K562 (cell line): ENCODE results near the gene ENDOD1. TPM values are rescaled to one million over a fixed set of nuclear protein-coding genes. Genes with fewer than 3 reads are reported as not detected.

Experiments
- ATAC-seq: fragments of 200-7000 bp; cut with Tn5 transposase; 3 replicates; pipeline ENCODE4 v1.9.1; 2020; ENCODE audit warnings: moderate library complexity
- BruUV-seq: library from RNA; stranded (reverse); fragments of 400-500 nt; replicated peaks from 2 replicates; lab custom pipeline; 2021; lab: Mats Ljungman, UMichigan
- CTCF ChIA-PET: fragments of 300-600 bp; formaldehyde crosslinking; extraction: SDS; loops from one replicate; lab custom pipeline; 2021; ENCODE audit warnings: low intra/inter-chr PET ratio; lab: Yijun Ruan, JAX
- POLR2A ChIA-PET: fragments of 300-600, 350-650 bp; sonication (Branson Sonifier 250); formaldehyde crosslinking; extraction: SDS; loops from one replicate; lab custom pipeline; 2021; ENCODE audit warnings: antibody characterized with exemption, inconsistent platforms; lab: Yijun Ruan, JAX
- DNase-seq, 4 experiments: peaks; one replicate each; pipeline versions ENCODE4 v3.0.0 to v3.0.0-alpha.2; 2011 to 2018; ENCODE audit warnings: low spot score in 3 of 4, mixed read lengths in 3 of 4; ENCODE audit errors: extremely low read depth in 1 of 4
- FAIRE-seq: peaks from 2 replicates; lab custom pipeline; 2011; peaks lifted over from hg19 to GRCh38; lab: Jason Lieb, UNC
- H2AFZ ChIP-seq: 2 replicates; pipeline ENCODE4 v1.6.0; 2011; ENCODE audit warnings: low read depth, low read length, control low read depth, inconsistent platforms
- H3K27ac ChIP-seq: fragments of 200-600 bp; 3 replicates; pipeline ENCODE4 v1.8.0; 2011; ENCODE audit warnings: low read depth, mild to moderate bottlenecking, control low read depth, inconsistent platforms, low read length, moderate library complexity, mixed read lengths; ENCODE audit errors: extremely low read depth
- H3K27me3 ChIP-seq, 2 experiments: fragments of 300-600 bp in 1 of 2; 2 replicates in 1 of 2; 3 replicates in 1 of 2; pipeline versions ENCODE4 v1.6.0 to v1.8.0; 2011; ENCODE audit warnings: inconsistent platforms in 2 of 2, low read length in 2 of 2, mild to moderate bottlenecking in 1 of 2, mixed read lengths in 1 of 2, moderate library complexity in 1 of 2; ENCODE audit not compliant: control insufficient read depth in 2 of 2, insufficient read depth in 2 of 2
- H3K36me3 ChIP-seq: fragments of 300-600 bp; 3 replicates; pipeline ENCODE4 v1.8.0; 2011; ENCODE audit warnings: mild to moderate bottlenecking, low read length, inconsistent platforms; ENCODE audit not compliant: control insufficient read depth, insufficient read depth
- H3K4me1 ChIP-seq, 2 experiments: fragments of 200-600 bp in 1 of 2; replicated peaks in 1 of 2; 2 replicates in 1 of 2; 3 replicates in 1 of 2; pipeline versions ENCODE4 v1.5.1 to v1.8.0; 2011; ENCODE audit warnings: inconsistent platforms in 2 of 2, low read length in 2 of 2, mild to moderate bottlenecking in 1 of 2, mixed read lengths in 1 of 2, moderate library complexity in 1 of 2; ENCODE audit not compliant: control insufficient read depth in 2 of 2, insufficient read depth in 2 of 2
- H3K4me2 ChIP-seq: 2 replicates; pipeline ENCODE4 v1.6.1; 2011; ENCODE audit warnings: low read length, control low read depth, inconsistent platforms, mixed read lengths; ENCODE audit not compliant: insufficient read depth
- H3K4me3 ChIP-seq: fragments of 200-600 bp; sonication (generic), shearing (Covaris generic); 2 replicates; pipeline ENCODE4 v1.5.1; 2016; ENCODE audit warnings: control low read depth, inconsistent platforms
- H3K79me2 ChIP-seq: fragments of 200-600 bp; 3 replicates; pipeline ENCODE4 v1.8.0; 2011; ENCODE audit warnings: low read length, inconsistent platforms; ENCODE audit not compliant: control insufficient read depth, insufficient read depth
- H3K9ac ChIP-seq, 2 experiments: 2 replicates each; pipeline versions ENCODE4 v1.6.0 to v1.6.1; 2011; ENCODE audit warnings: low read depth in 2 of 2, low read length in 2 of 2, control low read depth in 1 of 2, inconsistent platforms in 1 of 2, mild to moderate bottlenecking in 1 of 2, mixed read lengths in 1 of 2; ENCODE audit not compliant: insufficient read depth in 1 of 2
- H3K9me1 ChIP-seq: one replicate; pipeline ENCODE4 v1.6.0; 2011; ENCODE audit warnings: inconsistent platforms, mild to moderate bottlenecking, low read length, moderate library complexity; ENCODE audit not compliant: control insufficient read depth, insufficient read depth
- H3K9me3 ChIP-seq: replicated peaks from 2 replicates; pipeline ENCODE4 v1.5.1; 2011; ENCODE audit warnings: low read depth, low read length, inconsistent platforms; ENCODE audit not compliant: control insufficient read depth, insufficient read depth
- H4K20me1 ChIP-seq: replicated peaks from 2 replicates; pipeline ENCODE4 v1.6.1; 2011; ENCODE audit warnings: low read length, inconsistent platforms, mixed read lengths; ENCODE audit not compliant: control insufficient read depth, insufficient read depth
- GTF2F1 ChIP-seq: IDR thresholded peaks from 2 replicates; pipeline ENCODE4 v1.6.1; 2011; ENCODE audit warnings: low read depth, low read length, improper control_type of control experiment
- NELFE ChIP-seq: IDR thresholded peaks from 2 replicates; pipeline ENCODE4 v1.6.1; 2011; ENCODE audit warnings: mild to moderate bottlenecking; ENCODE audit not compliant: insufficient read depth, insufficient read length
- SMAD4 ChIP-seq: fragments of 250-450 bp; sonication (Bioruptor Pico); conservative IDR thresholded peaks from 2 replicates; pipeline ENCODE4 v1.8.0; 2021; ENCODE audit warnings: inconsistent platforms, mild to moderate bottlenecking, moderate library complexity
- SNRNP70 ChIP-seq: fragments of 200-400 bp; formaldehyde crosslinking; optimal IDR thresholded peaks from 2 replicates; pipeline ENCODE3; 2017; ENCODE audit warnings: low read depth, low read length
- WGBS: fragments of 100-300 bp; shearing (Covaris generic); methylation state at CpG from one replicate; pipeline ENCODE4 v1.1.6; 2016; ENCODE audit warnings: low coverage, mixed read lengths; ENCODE audit not compliant: insufficient coverage; ENCODE audit errors: missing lambda C conversion rate; 5-methylcytosine and 5-hydroxymethylcytosine counted together
- in situ Hi-C: fragments of 300-500 bp; cut with MboI; formaldehyde crosslinking; loops from 4 replicates; pipeline ENCODE4 v1.15.0; 2018; ENCODE audit warnings: inconsistent platforms, mixed read lengths
- intact Hi-C: fragments of 100-400 bp; cut with micrococcal nuclease; formaldehyde crosslinking; loops from 2 replicates; pipeline ENCODE4 v1.14.2; 2022
- polyA plus RNA-seq, 8 experiments: library from polyadenylated mRNA; depleted of rRNA in 4 of 8; stranded (reverse) in 5 of 8; unstranded in 3 of 8; fragments of >200 nt; fragmentation: Nextera tagmentation in 2 of 8; fragmentation: Illumina TruSeq in 1 of 8; extraction: Ambion mirVana in 2 of 8; extraction: Trizol in 1 of 8; gene quantifications; 2 replicates each; pipeline versions ENCODE4 v1.2.1 to v1.2.3, GENCODE V29; 2011 to 2014; ENCODE audit warnings: inconsistent platforms in 1 of 8, missing spikeins in 1 of 8
- total RNA-seq, 7 experiments: library from RNA; depleted of rRNA in 6 of 7; stranded (reverse); fragments of >200 nt in 6 of 7; fragmentation: Illumina TruSeq in 2 of 7; extraction: Trizol in 2 of 7; gene quantifications; 2 replicates each; pipeline versions ENCODE4 v1.2.1 to v1.2.3, GENCODE V29; 2011 to 2021; ENCODE audit warnings: low replicate concordance in 1 of 7
- TF ChIP-seq, protein P1 (sequence below): fragments of 450-650 bp; IDR thresholded peaks from 2 replicates; pipeline ENCODE4 v1.6.1; 2016; ENCODE audit warnings: borderline replicate concordance
- TF ChIP-seq, protein P2 (sequence below), 2 experiments: fragments of 450-650 bp; IDR thresholded peaks; 2 replicates each; pipeline ENCODE4 v1.6.1; 2016; ENCODE audit warnings: mild to moderate bottlenecking in 2 of 2, borderline replicate concordance in 1 of 2, low read depth in 1 of 2, moderate library complexity in 1 of 2

The ENDOD1 gene
- total and polyA plus RNA-seq, 9 of the 15 experiments (the other 6 are each of a cell fraction or from before 2014, with no cell fraction given), result 4.2 to 11.8 (median 9.3) TPM

DNA sequence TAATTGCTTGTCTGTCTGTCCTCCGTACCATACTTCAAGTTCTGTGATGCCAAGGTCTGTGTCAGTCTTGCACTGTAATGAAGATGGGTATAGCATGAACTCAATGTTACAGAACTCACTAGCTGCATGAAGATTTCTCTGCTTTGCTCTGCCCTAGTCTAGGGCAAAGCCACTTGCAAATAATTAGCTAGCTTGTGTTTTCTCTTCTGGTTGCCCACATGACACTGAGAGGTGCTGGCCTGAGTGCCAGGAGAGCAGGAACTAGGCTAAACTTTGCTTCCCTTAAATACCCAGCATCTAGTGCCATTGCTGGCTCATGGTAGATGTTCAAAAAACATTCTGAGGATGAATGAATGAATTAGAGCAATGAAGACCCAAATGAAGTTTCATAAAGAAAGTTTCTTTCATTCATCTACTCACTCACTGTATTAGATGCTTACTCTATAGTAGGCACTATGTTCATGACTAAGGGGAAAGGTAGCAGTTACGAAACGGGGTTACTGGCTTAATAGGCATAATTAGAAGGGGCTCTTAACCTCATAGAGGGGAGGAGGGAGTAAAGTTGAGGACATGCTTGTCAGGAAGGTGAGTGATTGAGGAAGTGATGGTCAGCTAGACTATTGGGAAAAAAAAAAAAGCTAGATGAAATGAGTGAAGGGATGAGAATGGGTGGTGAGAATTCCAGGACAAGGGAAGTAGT is 4.4 kb upstream of the ENDOD1 start:
- H3K4me1 ChIP-seq, result peaks cover 5 to 12% of the 10 kb centered on the region in 2 experiments; a peak in 4 of 5 replicates
- in situ Hi-C loops, result no loop called here
- intact Hi-C loops, result no loop called here
- peaks cover 4% of the 10 kb centered on the region; the same call in 1 of the 3 replicates for H3K79me2 ChIP-seq
- H3K27ac ChIP-seq, result no peak overlapping the region
- WGBS, result 24% methylated on average over 3 of the region's 3 CpGs
- BruUV-seq, result no TSS peak
- no peaks in the 10 kb centered on the region for H3K9me3 ChIP-seq
- ATAC-seq (no peak), FAIRE-seq (no peak), DNase-seq (no peak)
- H3K27me3 ChIP-seq, result no peaks in the 10 kb centered on the region
- CTCF ChIA-PET, result no interaction called here
- H3K4me3 ChIP-seq, result no peak overlapping the region
- no peaks in the 10 kb centered on the region for H3K36me3 ChIP-seq
- H4K20me1 ChIP-seq, result 0 out of 2 replicates have a peak, but pooled peaks cover under 1% of the 10 kb centered on the region
- no peak overlapping the region for H3K4me2 ChIP-seq
- POLR2A ChIA-PET, result interaction anchor here (1.1 to 7.0 kb wide), 4 partner anchors 13 to 23 kb away, joined by 3 to 33 read pairs (median 4); no protein-coding TSS in a partner anchor
- TF ChIP-seq SMAD4 (CRISPR knock-in tag) (no peak), GTF2F1 (no peak), NELFE (no peak), SNRNP70 (no peak)
- TF ChIP-seq, protein P1, sequence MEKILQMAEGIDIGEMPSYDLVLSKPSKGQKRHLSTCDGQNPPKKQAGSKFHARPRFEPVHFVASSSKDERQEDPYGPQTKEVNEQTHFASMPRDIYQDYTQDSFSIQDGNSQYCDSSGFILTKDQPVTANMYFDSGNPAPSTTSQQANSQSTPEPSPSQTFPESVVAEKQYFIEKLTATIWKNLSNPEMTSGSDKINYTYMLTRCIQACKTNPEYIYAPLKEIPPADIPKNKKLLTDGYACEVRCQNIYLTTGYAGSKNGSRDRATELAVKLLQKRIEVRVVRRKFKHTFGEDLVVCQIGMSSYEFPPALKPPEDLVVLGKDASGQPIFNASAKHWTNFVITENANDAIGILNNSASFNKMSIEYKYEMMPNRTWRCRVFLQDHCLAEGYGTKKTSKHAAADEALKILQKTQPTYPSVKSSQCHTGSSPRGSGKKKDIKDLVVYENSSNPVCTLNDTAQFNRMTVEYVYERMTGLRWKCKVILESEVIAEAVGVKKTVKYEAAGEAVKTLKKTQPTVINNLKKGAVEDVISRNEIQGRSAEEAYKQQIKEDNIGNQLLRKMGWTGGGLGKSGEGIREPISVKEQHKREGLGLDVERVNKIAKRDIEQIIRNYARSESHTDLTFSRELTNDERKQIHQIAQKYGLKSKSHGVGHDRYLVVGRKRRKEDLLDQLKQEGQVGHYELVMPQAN, result no peak
- TF ChIP-seq, protein P2, sequence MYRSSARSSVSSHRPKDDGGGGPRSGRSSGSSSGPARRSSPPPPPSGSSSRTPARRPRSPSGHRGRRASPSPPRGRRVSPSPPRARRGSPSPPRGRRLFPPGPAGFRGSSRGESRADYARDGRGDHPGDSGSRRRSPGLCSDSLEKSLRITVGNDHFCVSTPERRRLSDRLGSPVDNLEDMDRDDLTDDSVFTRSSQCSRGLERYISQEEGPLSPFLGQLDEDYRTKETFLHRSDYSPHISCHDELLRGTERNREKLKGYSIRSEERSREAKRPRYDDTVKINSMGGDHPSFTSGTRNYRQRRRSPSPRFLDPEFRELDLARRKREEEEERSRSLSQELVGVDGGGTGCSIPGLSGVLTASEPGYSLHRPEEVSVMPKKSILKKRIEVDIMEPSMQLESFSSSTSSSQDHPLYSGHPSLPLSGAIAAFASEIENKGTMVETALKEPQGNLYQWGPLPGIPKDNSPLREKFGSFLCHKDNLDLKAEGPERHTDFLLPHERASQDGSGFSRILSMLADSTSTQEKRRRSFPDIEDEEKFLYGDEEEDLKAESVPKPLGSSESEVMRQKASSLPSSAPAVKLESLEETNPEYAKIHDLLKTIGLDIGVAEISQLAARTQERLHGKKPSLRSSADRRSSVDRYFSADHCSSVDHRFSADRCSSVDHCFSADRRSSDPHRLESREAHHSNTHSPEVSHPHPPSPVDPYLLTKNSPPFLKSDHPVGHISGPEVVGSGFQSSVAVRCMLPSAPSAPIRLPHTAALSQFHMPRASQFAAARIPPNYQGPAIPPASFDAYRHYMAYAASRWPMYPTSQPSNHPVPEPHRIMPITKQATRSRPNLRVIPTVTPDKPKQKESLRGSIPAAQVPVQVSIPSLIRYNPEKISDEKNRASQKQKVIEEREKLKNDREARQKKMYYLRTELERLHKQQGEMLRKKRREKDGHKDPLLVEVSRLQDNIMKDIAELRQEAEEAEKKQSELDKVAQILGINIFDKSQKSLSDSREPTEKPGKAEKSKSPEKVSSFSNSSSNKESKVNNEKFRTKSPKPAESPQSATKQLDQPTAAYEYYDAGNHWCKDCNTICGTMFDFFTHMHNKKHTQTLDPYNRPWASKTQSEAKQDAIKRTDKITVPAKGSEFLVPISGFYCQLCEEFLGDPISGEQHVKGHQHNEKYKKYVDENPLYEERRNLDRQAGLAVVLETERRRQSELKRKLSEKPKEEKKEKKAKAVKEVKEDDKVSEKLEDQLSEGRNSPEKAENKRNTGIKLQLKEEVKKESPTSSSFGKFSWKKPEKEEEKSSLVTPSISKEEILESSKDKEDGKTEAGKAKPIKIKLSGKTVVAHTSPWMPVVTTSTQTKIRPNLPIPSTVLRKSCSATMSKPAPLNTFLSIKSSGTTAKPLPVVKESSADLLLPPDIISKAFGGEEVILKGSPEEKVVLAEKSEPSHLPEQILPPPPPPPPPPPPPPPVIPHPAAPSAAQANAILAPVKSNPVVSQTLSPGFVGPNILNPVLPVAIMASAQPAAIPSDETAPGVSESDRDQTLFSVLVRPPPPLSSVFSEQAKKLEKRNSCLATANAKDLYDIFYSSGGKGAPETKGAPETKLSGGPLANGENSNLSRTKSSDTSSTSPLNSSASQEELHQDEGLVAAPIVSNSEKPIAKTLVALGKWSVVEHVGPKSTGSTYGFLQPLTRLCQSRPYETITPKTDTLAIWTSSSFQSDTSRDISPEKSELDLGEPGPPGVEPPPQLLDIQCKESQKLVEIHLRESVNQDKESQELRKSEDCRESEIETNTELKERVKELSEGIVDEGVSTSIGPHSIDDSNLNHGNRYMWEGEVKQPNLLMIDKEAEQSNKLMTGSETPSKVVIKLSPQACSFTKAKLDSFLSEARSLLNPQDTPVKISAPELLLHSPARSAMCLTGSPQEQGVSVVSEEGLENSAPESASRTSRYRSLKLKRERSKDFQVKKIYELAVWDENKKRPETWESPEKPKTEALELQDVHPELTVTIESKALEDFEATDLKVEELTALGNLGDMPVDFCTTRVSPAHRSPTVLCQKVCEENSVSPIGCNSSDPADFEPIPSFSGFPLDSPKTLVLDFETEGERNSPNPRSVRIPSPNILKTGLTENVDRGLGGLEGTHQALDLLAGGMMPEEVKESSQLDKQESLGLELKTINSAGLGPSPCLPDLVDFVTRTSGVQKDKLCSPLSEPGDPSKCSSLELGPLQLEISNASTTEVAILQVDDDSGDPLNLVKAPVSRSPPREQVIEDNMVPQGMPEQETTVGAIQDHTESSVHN (IDR thresholded peaks at IDR 0.05; ENCODE audit: borderline replicate concordance in 1 of 2, low read depth in 1 of 2), result no peak
- H2AFZ ChIP-seq, result no peak overlapping the region
- H3K9ac ChIP-seq, result no peak overlapping the region
- no peaks in the 10 kb centered on the region for H3K9me1 ChIP-seq
